HG03432 (cell line): ENCODE measurements around the gene ZNF334.

Source experiments
- ATAC-seq: cut with Tn5 transposase; IDR thresholded peaks from one replicate; pipeline ENCODE4 v1.9.1; 2021; ENCODE audit warnings: mild to moderate bottlenecking, moderate library complexity; ENCODE audit not compliant: unreplicated experiment

ZNF334 gene

DNA sequence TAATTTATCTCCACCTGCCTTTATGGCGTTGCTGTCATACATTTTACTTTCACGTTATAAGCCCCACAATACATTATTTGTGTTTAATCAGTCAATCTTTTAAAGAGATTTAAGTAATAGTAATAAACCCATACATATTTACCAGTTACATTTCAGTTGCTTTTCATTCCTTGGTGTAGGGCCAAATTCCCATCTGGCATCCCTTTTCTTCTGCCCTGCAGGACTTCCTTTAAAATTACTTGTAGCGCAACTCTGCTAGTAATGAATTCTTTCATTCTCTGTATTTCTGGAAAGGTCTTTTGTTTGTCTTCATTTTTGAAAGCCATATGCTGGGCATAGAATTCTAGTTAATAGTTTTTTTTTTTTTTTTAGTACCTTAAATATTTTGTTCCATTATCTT lies 24.9 kb downstream of the ZNF334 start:
- no peak for ATAC-seq

- no peak for ATAC-seq
Measured at GRCh38 chr20:46487628-46488027, 25.7 kb downstream of the ZNF334 start.

DNA sequence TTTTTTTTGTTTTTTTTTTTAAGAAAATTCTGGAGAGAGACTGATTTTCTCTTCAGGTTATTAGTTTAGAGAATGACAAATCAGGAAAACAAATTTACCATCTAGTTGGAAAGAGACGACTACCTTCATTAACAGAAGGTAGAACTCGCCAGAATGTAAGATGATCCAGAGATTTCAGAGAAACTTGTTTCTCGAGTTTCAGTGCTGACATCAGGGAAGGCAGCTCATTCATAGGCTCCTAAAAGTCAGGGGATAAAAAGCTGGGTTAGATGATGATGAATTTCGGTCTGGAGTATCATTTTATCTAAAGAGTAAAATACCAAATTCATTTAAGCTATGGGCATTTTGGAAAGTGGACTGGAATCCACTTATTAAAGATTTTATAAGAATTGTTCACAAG lies 27.9 kb downstream of the ZNF334 start:
- no peak for ATAC-seq

GRCh38 chr20:46484954-46485353 lies 28.4 kb downstream of the ZNF334 start:
- ATAC-seq: no peak

- ATAC-seq: no peak
Measured at GRCh38 chr20:46483879-46484278, 29.5 kb downstream of the ZNF334 start.

- ATAC-seq: no peak
Measured at GRCh38 chr20:46482864-46483263, 30.5 kb downstream of the ZNF334 start.

- no peak for ATAC-seq
Measured at GRCh38 chr20:46477640-46478039, 35.7 kb downstream of the ZNF334 start.

DNA sequence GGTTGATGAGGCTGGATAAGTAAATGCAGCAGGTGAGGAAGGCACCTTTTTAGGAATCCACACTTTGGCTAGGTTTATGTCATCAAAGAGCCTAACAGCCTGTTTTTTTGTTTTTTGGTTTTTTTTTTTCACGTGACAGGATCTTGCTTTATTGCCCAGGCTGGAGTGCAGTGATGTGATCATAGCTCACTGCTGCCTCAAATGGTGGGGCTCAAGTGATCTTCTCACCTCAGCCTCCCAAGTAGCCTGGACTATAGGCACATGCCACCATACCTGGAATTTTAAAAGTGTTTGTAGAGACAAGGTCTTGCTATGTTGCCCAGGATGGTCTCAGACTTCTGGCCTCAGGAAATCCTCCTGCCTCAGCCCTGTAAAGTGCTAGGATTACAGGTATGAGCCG lies 36.1 kb downstream of the ZNF334 start:
- no peak for ATAC-seq

DNA sequence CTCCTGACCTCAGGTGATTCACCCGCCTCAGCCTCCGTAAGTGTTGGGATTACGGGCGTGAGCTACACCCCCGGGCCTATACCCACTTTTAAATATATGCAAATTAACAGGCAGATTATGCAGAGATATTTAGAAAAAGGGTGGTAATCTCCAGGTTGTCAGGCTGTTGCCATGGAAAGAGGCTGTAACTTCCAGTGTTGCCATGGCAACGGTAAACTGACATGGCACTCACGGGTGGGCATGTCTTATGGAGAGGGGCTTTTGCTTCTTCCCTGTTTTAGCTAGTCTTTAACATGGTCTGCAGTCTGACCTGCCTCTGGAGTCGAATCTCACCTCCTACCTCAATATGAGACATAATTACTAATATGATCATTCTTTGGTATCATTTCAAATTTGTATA lies 44.9 kb downstream of the ZNF334 start:
- no peak for ATAC-seq

GRCh38 chr20:46464451-46464850 lies 48.9 kb downstream of the ZNF334 start:
- no peak for ATAC-seq

DNA sequence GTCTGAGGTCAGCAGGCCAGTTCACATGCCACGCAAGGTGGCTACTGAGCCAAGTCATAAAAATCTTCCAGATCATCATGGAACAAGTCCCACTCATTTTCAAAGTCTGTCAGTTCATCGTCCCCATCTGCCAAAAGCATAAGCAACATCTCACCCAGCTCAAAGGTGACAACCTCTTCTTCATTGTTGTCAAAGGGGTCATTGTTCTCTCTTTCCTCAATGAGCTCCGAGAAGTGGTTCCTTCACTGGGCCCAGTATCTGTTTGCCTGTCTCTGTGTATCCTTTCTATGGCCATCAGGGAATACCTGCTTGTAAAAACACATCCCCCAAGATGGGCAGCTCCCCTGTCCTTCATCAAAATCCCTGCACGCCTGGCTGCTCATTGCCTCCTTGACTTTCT lies 49.5 kb downstream of the ZNF334 start:
- ATAC-seq: no peak

DNA sequence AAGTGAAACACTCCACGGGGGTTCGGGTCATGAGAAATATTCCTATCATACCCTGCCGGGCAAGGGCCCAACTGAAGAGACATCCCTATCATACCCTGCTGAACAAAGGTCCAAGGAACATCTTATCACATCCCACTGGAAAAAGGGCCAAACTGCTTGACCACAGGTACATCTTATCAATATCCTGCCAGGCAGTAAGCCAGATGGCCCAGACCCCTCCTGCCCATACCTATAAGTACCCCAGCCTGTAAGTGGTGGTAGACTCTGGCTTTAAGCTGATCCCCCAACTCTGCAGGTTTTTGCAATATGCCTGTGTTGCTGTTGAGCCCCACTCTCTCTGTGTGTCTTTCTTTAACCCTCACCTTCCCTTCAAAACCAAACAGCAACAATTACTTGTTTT lies 51.6 kb downstream of the ZNF334 start:
- ATAC-seq: no peak

GRCh38 chr20:46458866-46459750 lies 54.3 kb downstream of the ZNF334 start:
- no peak for ATAC-seq

- no peak for ATAC-seq
Measured at GRCh38 chr20:46456255-46457028, 56.9 kb downstream of the ZNF334 start.

GRCh38 chr20:46455729-46456128 lies 57.6 kb downstream of the ZNF334 start:
- ATAC-seq: no peak
